Stimulated activated CD8-positive, alpha-beta memory T cell treated with anti-CD3 and anti-CD28 coated beads, Interleukin-2, amount 100 ng/mL, for 1 hour (primary cell): ENCODE results near the gene BMPER.

ENCODE experiments used
- DNase-seq, 2 donors: peaks; one replicate each; pipeline ENCODE4 v3.0.0-alpha.2; 2020; ENCODE audit warnings: low read depth in 2 of 2

Gene BMPER

GRCh38 chr7:33922820-33923219 lies 17.5 kb downstream of the BMPER start:
- no peak for DNase-seq

GRCh38 chr7:33923440-33924229 lies 18.3 kb downstream of the BMPER start:
- DNase-seq: no peak

- no peak for DNase-seq
Observed at GRCh38 chr7:33926535-33926934, 21.2 kb downstream of the BMPER start.

GRCh38 chr7:33928986-33929385 lies 23.6 kb downstream of the BMPER start:
- no peak for DNase-seq

- DNase-seq: no peak
Observed at GRCh38 chr7:33932221-33932620, 26.9 kb downstream of the BMPER start.

GRCh38 chr7:33932832-33933468 lies 27.6 kb downstream of the BMPER start:
- peak; percentile 8 to 27 for DNase-seq

- DNase-seq: no peak
Observed at GRCh38 chr7:33933611-33934281, 28.4 kb downstream of the BMPER start.

- DNase-seq: no peak
Observed at GRCh38 chr7:33934391-33934790, 29.1 kb downstream of the BMPER start.

- no peak for DNase-seq
Observed at GRCh38 chr7:33936503-33936902, 31.2 kb downstream of the BMPER start.

GRCh38 chr7:33937871-33938270 lies 32.5 kb downstream of the BMPER start:
- no peak for DNase-seq

GRCh38 chr7:33939121-33939520 lies 33.8 kb downstream of the BMPER start:
- no peak for DNase-seq

GRCh38 chr7:33940503-33940902 lies 35.2 kb downstream of the BMPER start:
- no peak for DNase-seq

GRCh38 chr7:33941418-33941817 lies 36.1 kb downstream of the BMPER start:
- DNase-seq: no peak

- DNase-seq: no peak
Observed at GRCh38 chr7:33946094-33946699, 40.9 kb downstream of the BMPER start.

- DNase-seq: no peak
Observed at GRCh38 chr7:33950047-33950714, 44.8 kb downstream of the BMPER start.

- no peak for DNase-seq
Observed at GRCh38 chr7:33952824-33953223, 47.5 kb downstream of the BMPER start.

- no peak for DNase-seq
Observed at GRCh38 chr7:33958104-33958503, 52.8 kb downstream of the BMPER start.

- no peak for DNase-seq
Observed at GRCh38 chr7:33959676-33960075, 54.3 kb downstream of the BMPER start.

- no peak for DNase-seq
Observed at GRCh38 chr7:33961948-33962347, 56.6 kb downstream of the BMPER start.

GRCh38 chr7:33964417-33965182 lies 59.3 kb downstream of the BMPER start:
- no peak for DNase-seq

- no peak for DNase-seq
Observed at GRCh38 chr7:33965183-33965744, 59.9 kb downstream of the BMPER start.
